PC-3 (cell line): ENCODE data around the gene NCOA1.

Experiments
- CTCF ChIP-seq: fragments of 300-600 bp; sonication (generic); conservative IDR thresholded peaks from 2 replicates; pipeline ENCODE4 v1.5.1; 2017; ENCODE audit warnings: antibody characterized with exemption, low read depth, mild to moderate bottlenecking, low read length
- EZH2 ChIP-seq: fragments of 300-600 bp; sonication (generic); IDR thresholded peaks from one replicate; pipeline ENCODE4 v1.6.1; 2017; ENCODE audit warnings: antibody characterized with exemption, mild to moderate bottlenecking, low read length; ENCODE audit not compliant: unreplicated experiment
- EZH2phosphoT487 ChIP-seq: fragments of 300-600 bp; sonication (generic); IDR thresholded peaks from 2 replicates; pipeline ENCODE4 v1.6.1; 2018; ENCODE audit warnings: mild to moderate bottlenecking, antibody characterized with exemption, low read length, borderline replicate concordance

GRCh38 chr2:24507549-24507948, 16.5 kb downstream of the NCOA1 start:
- TF ChIP-seq CTCF, result no peak
- no peak for TF ChIP-seq EZH2
- TF ChIP-seq EZH2phosphoT487, result no peak
